ENCODE measurements around the gene VPS29.
"Not testable (repeated sequence)": the region's sequence is repeated elsewhere in the genome, so short reads cannot be mapped to it uniquely, and the experiment has no call there.

VPS29 gene

GRCh38 chr12:110538869-110539622, 37.1 kb upstream of the VPS29 start:
- no peaks in the 10 kb centered on the region for H3K9me3 ChIP-seq (replicated peaks; ENCODE audit: low read length)
- no peak overlapping the region for H3K4me2 ChIP-seq (ENCODE audit: low read length)
- peaks cover 38% of the 10 kb centered on the region for H3K4me1 ChIP-seq (ENCODE audit: control insufficient read depth, insufficient read depth, low read length)
- no peaks in the 10 kb centered on the region for H3K27me3 ChIP-seq (ENCODE audit: control insufficient read depth, insufficient read depth, low read length)
- H3K9ac ChIP-seq (ENCODE audit: low read depth, low read length) = no peak overlapping the region
- H3K4me3 ChIP-seq (ENCODE audit: low read length) = no peak overlapping the region
- H3K36me3 ChIP-seq (ENCODE audit: insufficient read depth, low read length) = peaks cover 28% of the 10 kb centered on the region

GRCh38 chr12:110537605-110538409, 35.9 kb upstream of the VPS29 start:
- no peaks in the 10 kb centered on the region for H3K9me3 ChIP-seq (replicated peaks; ENCODE audit: low read length)
- H3K9ac ChIP-seq (ENCODE audit: low read depth, low read length) = no peak overlapping the region
- no peaks in the 10 kb centered on the region for H3K27me3 ChIP-seq (ENCODE audit: control insufficient read depth, insufficient read depth, low read length)
- H3K4me2 ChIP-seq (ENCODE audit: low read length) = peak overlapping the region; percentile 12
- peaks cover 32% of the 10 kb centered on the region for H3K36me3 ChIP-seq (ENCODE audit: insufficient read depth, low read length)
- H3K4me1 ChIP-seq (ENCODE audit: control insufficient read depth, insufficient read depth, low read length) = peaks cover 28% of the 10 kb centered on the region
- no peak overlapping the region for H3K4me3 ChIP-seq (ENCODE audit: low read length)

- peak overlapping the region; percentile 12 for H3K4me2 ChIP-seq (ENCODE audit: low read length)
- peaks cover 33% of the 10 kb centered on the region for H3K4me1 ChIP-seq (ENCODE audit: control insufficient read depth, insufficient read depth, low read length)
- H3K27me3 ChIP-seq (ENCODE audit: control insufficient read depth, insufficient read depth, low read length) = no peaks in the 10 kb centered on the region
- no peak overlapping the region for H3K4me3 ChIP-seq (ENCODE audit: low read length)
- peaks cover 32% of the 10 kb centered on the region for H3K36me3 ChIP-seq (ENCODE audit: insufficient read depth, low read length)
- no peaks in the 10 kb centered on the region for H3K9me3 ChIP-seq (replicated peaks; ENCODE audit: low read length)
- no peak overlapping the region for H3K9ac ChIP-seq (ENCODE audit: low read depth, low read length)
Measured at GRCh38 chr12:110536834-110537604, 35.1 kb upstream of the VPS29 start.

GRCh38 chr12:110534811-110535210, 32.9 kb upstream of the VPS29 start:
- Histone ChIP-seq H3K27me3 (ENCODE audit: control insufficient read depth, insufficient read depth, low read length) (no peaks in the 10 kb centered on the region), H3K4me2 (ENCODE audit: low read length) (no peak overlapping the region), H3K9ac (ENCODE audit: low read depth, low read length) (no peak overlapping the region), H3K4me1 (ENCODE audit: control insufficient read depth, insufficient read depth, low read length) (peaks cover 37% of the 10 kb centered on the region), H3K9me3 (replicated peaks; ENCODE audit: low read length) (no peaks in the 10 kb centered on the region), H3K4me3 (ENCODE audit: low read length) (no peak overlapping the region), H3K36me3 (ENCODE audit: insufficient read depth, low read length) (peaks cover 36% of the 10 kb centered on the region)

GRCh38 chr12:110533607-110534006, 31.7 kb upstream of the VPS29 start:
- no peaks in the 10 kb centered on the region for H3K9me3 ChIP-seq (replicated peaks; ENCODE audit: low read length)
- no peak overlapping the region for H3K4me3 ChIP-seq (ENCODE audit: low read length)
- no peaks in the 10 kb centered on the region for H3K27me3 ChIP-seq (ENCODE audit: control insufficient read depth, insufficient read depth, low read length)
- H3K4me1 ChIP-seq (ENCODE audit: control insufficient read depth, insufficient read depth, low read length) = peaks cover 30% of the 10 kb centered on the region
- H3K9ac ChIP-seq (ENCODE audit: low read depth, low read length) = no peak overlapping the region
- peaks cover 25% of the 10 kb centered on the region for H3K36me3 ChIP-seq (ENCODE audit: insufficient read depth, low read length)
- H3K4me2 ChIP-seq (ENCODE audit: low read length) = no peak overlapping the region

- Histone ChIP-seq H3K4me1 (ENCODE audit: control insufficient read depth, insufficient read depth, low read length) (peaks cover 26% of the 10 kb centered on the region), H3K4me3 (ENCODE audit: low read length) (no peak overlapping the region), H3K36me3 (ENCODE audit: insufficient read depth, low read length) (peaks cover 23% of the 10 kb centered on the region), H3K9me3 (replicated peaks; ENCODE audit: low read length) (no peaks in the 10 kb centered on the region), H3K27me3 (ENCODE audit: control insufficient read depth, insufficient read depth, low read length) (no peaks in the 10 kb centered on the region), H3K9ac (ENCODE audit: low read depth, low read length) (no peak overlapping the region), H3K4me2 (ENCODE audit: low read length) (no peak overlapping the region)
Measured at GRCh38 chr12:110532644-110533043, 30.7 kb upstream of the VPS29 start.

- Histone ChIP-seq H3K36me3 (ENCODE audit: insufficient read depth, low read length) (peaks cover 23% of the 10 kb centered on the region), H3K4me3 (ENCODE audit: low read length) (no peak overlapping the region), H3K4me1 (ENCODE audit: control insufficient read depth, insufficient read depth, low read length) (peaks cover 18% of the 10 kb centered on the region), H3K27me3 (ENCODE audit: control insufficient read depth, insufficient read depth, low read length) (no peaks in the 10 kb centered on the region), H3K9me3 (replicated peaks; ENCODE audit: low read length) (no peaks in the 10 kb centered on the region), H3K4me2 (ENCODE audit: low read length) (no peak overlapping the region), H3K9ac (ENCODE audit: low read depth, low read length) (no peak overlapping the region)
Measured at GRCh38 chr12:110531741-110532333, 29.9 kb upstream of the VPS29 start.

- H3K27me3 ChIP-seq (ENCODE audit: control insufficient read depth, insufficient read depth, low read length) = no peaks in the 10 kb centered on the region
Measured at GRCh38 chr12:110530511-110530910, 28.6 kb upstream of the VPS29 start.

GRCh38 chr12:110528277-110528839, 26.4 kb upstream of the VPS29 start:
- Histone ChIP-seq H3K4me3 (ENCODE audit: low read length) (no peak overlapping the region), H3K27me3 (ENCODE audit: control insufficient read depth, insufficient read depth, low read length) (no peaks in the 10 kb centered on the region), H3K4me2 (ENCODE audit: low read length) (no peak overlapping the region), H3K4me1 (ENCODE audit: control insufficient read depth, insufficient read depth, low read length) (peaks cover 15% of the 10 kb centered on the region), H3K36me3 (ENCODE audit: insufficient read depth, low read length) (peaks cover 4% of the 10 kb centered on the region), H3K9me3 (replicated peaks; ENCODE audit: low read length) (no peaks in the 10 kb centered on the region), H3K9ac (ENCODE audit: low read depth, low read length) (no peak overlapping the region)

More at GRCh38 chr12:110530511-110530910, 28.6 kb upstream of the VPS29 start:
- Histone ChIP-seq H3K4me2 (ENCODE audit: low read length) (no peak overlapping the region), H3K4me3 (ENCODE audit: low read length) (no peak overlapping the region), H3K36me3 (ENCODE audit: insufficient read depth, low read length) (peaks cover 9% of the 10 kb centered on the region), H3K9ac (ENCODE audit: low read depth, low read length) (no peak overlapping the region), H3K4me1 (ENCODE audit: control insufficient read depth, insufficient read depth, low read length) (peaks cover 15% of the 10 kb centered on the region), H3K9me3 (replicated peaks; ENCODE audit: low read length) (no peaks in the 10 kb centered on the region)

GRCh38 chr12:110520876-110521712, 19.2 kb upstream of the VPS29 start:
- H3K4me2 ChIP-seq (ENCODE audit: low read length); H3K36me3 ChIP-seq (ENCODE audit: insufficient read depth, low read length); H3K4me1 ChIP-seq (ENCODE audit: control insufficient read depth, insufficient read depth, low read length); H3K9me3 ChIP-seq (replicated peaks; ENCODE audit: low read length); H3K9ac ChIP-seq (ENCODE audit: low read depth, low read length); H3K4me3 ChIP-seq (ENCODE audit: low read length); H3K27me3 ChIP-seq (ENCODE audit: control insufficient read depth, insufficient read depth, low read length): not testable (repeated sequence)

Measured in skeletal muscle satellite cell (primary cell).